Effector memory CD4-positive, alpha-beta T cell (primary cell): ENCODE data around the gene MYO7B.
"Not testable (repeated sequence)": the region's sequence is repeated elsewhere in the genome, so short reads cannot be mapped to it uniquely, and the experiment has no call there.

ENCODE experiments used
- DNase-seq, 3 donors: peaks; one replicate each; pipeline ENCODE4 v3.0.0-alpha.2; 2020
- H3K27ac ChIP-seq: 2 replicates; pipeline ENCODE4 v1.7.0; 2013; ENCODE audit warnings: mild to moderate bottlenecking, low read length, moderate library complexity; ENCODE audit not compliant: insufficient read depth, poor library complexity, severe bottlenecking
- H3K27me3 ChIP-seq: replicated peaks from 2 replicates; pipeline ENCODE4 v1.7.0; 2013; ENCODE audit warnings: mild to moderate bottlenecking, low read length; ENCODE audit not compliant: insufficient read depth, control insufficient read depth, poor library complexity, severe bottlenecking
- H3K36me3 ChIP-seq: 2 replicates; pipeline ENCODE4 v1.7.0; 2013; ENCODE audit warnings: mild to moderate bottlenecking, low read length, moderate library complexity; ENCODE audit not compliant: control insufficient read depth, insufficient read depth
- H3K4me1 ChIP-seq: 2 replicates; pipeline ENCODE4 v1.7.0; 2013; ENCODE audit warnings: low read length, mild to moderate bottlenecking; ENCODE audit not compliant: control insufficient read depth, insufficient read depth, poor library complexity, severe bottlenecking
- H3K4me3 ChIP-seq: 2 replicates; pipeline ENCODE4 v1.7.0; 2013; ENCODE audit warnings: low read length, low read depth, mild to moderate bottlenecking; ENCODE audit not compliant: insufficient read depth, poor library complexity, severe bottlenecking
- H3K9me3 ChIP-seq: 2 replicates; pipeline ENCODE4 v1.7.0; 2013; ENCODE audit warnings: mild to moderate bottlenecking, low read length, moderate library complexity; ENCODE audit not compliant: control insufficient read depth

The MYO7B gene

DNA sequence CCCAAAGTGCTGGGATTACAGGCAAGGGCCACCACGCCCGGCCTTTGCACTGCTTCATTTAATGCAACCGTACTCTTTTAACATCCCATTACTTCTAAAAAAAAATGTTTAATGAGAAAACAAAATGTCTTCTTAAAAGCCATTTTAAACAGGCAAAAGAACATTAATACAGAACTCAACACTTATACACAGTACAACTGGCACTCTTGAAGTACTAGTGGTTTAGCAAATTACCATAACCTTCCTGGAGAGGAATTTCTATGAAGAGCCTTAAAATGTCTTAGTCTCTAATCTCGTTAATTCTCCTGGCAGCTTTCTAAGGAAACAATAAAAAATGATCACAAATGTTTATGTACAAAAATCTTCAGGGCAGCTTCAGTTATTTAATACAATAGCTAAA lies 15.1 kb upstream of the MYO7B start:
- DNase-seq, result no peak
- H3K9me3 ChIP-seq, result no peaks in the 10 kb centered on the region
- H3K36me3 ChIP-seq, result peaks cover 34% of the 10 kb centered on the region
- no peaks in the 10 kb centered on the region for H3K27me3 ChIP-seq
- H3K4me3 ChIP-seq, result no peak overlapping the region
- H3K27ac ChIP-seq, result no peak overlapping the region
- H3K4me1 ChIP-seq, result no peaks in the 10 kb centered on the region

DNA sequence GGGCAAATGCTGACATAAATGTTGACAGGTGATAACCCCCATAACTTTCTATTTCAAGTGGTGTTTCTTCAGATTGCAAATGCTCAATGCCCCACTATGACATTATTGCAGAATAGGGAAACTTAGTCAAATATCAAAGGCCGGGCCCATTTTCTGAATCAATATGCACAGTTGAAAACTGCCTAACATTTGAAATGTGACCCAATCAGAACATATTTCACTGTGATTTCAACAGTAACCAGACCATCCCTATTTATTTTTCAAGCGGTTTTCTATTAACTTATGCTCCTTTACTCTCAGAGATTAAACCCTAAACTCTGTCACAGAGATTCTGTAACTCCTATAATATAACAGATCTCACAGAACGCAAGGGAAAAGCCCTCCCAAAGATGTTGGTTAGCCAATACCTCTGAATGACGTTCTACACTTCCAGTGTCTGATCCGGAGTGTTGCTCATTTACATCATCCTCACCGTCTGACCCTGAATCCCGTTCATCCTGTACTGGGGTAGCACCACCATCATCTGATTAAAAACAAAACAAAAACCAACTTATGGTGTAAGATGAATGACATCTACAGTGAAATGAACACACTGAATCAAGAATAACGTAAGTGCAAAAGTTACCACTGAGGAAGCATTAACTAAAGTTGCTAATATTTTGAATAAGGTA lies 12.1 kb upstream of the MYO7B start:
- H3K27me3 ChIP-seq, result no peaks in the 10 kb centered on the region
- H3K27ac ChIP-seq, result no peak overlapping the region
- H3K36me3 ChIP-seq, result peaks cover 21% of the 10 kb centered on the region
- H3K9me3 ChIP-seq, result no peaks in the 10 kb centered on the region
- no peak for DNase-seq
- no peaks in the 10 kb centered on the region for H3K4me1 ChIP-seq
- H3K4me3 ChIP-seq, result no peak overlapping the region

DNA sequence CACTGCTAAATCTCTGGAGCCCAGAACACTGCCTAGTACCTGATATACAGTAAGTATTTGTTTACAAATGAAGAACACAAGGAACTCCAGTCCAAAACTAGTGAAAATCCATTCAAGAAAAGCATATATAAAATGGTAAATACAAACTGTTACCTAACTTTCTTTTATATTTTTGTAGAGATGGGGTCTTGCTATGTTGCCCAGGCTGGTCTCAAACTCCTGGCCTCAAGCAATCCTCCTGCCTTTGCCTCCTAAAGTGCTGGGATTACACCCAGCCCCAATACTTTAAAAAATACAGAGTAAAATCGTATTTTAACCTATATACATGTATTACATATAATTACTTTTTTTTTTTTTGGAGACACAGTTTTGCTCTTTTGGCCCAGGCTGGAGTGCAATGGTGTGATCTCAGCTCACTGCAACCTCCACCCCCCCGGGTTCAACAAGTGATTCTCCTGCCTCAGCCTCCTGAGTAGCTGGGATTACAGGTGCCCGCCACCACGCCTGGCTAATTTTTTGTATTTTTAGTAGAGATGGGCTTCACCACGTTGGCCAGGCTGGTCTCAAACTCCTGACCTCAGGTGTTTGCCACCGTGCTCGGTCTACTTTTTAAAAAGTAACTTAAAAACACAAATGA lies 11.2 kb upstream of the MYO7B start:
- H3K27me3 ChIP-seq, H3K4me1 ChIP-seq, H3K27ac ChIP-seq, DNase-seq, H3K9me3 ChIP-seq, H3K4me3 ChIP-seq: not testable (repeated sequence)
- H3K36me3 ChIP-seq, result peaks cover 21% of the 10 kb centered on the region

GRCh38 chr2:127525691-127526131 lies 9.8 kb upstream of the MYO7B start:
- no peak for DNase-seq
- H3K27me3 ChIP-seq, result no peaks in the 10 kb centered on the region
- peak overlapping the region; percentile 91 for H3K27ac ChIP-seq
- peak overlapping the region; percentile 95 for H3K4me3 ChIP-seq
- H3K9me3 ChIP-seq, result no peaks in the 10 kb centered on the region
- peaks cover 15% of the 10 kb centered on the region for H3K36me3 ChIP-seq
- H3K4me1 ChIP-seq, result no peaks in the 10 kb centered on the region

- Histone ChIP-seq H3K4me1 (no peaks in the 10 kb centered on the region), H3K27me3 (no peaks in the 10 kb centered on the region), H3K36me3 (peaks cover 9% of the 10 kb centered on the region), H3K4me3 (peak within 1 kb of the TSS; percentile 95), H3K27ac (peak within 1 kb of the TSS; percentile 91), H3K9me3 (no peaks in the 10 kb centered on the region)
- peak; percentile 84 to 90 (median 88) for DNase-seq
These were observed 9.1 kb upstream of the MYO7B start, which contains the start of gene IWS1 for GRCh38 chr2:127526132-127527000. IWS1 (minus strand) TSS chr2:127526489; CDS start chr2:127526208, 281 bp downstream.

DNA sequence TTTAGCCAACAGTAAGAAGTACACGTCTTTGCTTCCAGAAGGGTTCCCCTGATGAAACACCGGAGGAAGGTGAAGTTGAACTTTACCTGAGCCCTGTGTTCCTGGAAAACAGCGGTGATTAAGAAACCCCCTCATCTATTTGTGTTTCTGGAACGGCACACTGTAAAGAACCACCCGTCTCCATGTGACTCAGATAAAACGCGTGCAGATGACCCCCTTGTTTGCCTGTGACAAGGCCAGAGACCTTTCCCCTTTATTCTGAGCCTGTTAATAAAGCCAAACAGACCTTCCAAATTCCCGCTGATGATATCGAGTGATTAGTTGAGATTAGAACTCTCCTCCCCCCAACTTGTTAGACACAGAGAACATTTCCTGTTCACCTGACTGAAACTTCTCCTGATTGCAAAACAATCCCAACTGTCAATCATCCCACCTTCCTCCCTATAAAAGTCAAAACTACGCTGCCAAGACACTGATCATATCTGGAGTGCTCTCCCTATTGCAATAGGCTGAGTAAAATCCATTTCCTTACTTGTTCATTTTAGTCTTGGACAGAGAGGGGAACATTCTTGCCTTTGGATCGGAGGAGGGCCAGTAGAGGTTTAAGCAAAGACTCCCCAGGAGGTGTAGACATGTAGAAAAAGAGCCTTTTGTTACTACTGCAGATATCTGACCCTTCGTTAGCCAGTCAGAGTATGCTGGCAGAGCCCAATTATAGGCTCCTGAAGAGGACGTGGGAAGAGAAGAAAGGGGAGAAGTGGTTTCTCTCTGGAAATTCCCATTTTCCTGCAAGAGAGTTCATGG lies 8.3 kb upstream of the MYO7B start:
- peak overlapping the region; percentile 95 for H3K4me3 ChIP-seq
- no peaks in the 10 kb centered on the region for H3K27me3 ChIP-seq
- no peak for DNase-seq

DNA sequence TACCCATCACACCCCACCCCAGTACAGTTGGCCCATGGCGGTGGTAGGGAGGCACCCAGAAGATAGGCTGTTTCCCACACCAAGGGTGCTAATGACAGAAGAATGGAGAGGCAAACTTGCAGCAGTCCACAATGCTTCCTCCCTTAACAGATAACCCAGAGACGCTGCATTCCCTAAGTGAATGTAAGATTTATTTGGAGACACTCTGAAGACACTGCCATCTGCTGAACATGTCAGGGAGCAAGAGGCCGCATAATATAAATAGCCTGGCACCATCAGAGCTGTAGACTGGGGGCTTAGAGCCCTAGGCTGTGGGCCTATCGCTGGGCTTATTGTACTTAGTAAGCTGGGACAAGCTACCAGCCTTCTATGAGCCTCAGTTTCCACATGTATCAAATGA lies 7.0 kb upstream of the MYO7B start:
- no peak for DNase-seq
- no peaks in the 10 kb centered on the region for H3K36me3 ChIP-seq
- no peaks in the 10 kb centered on the region for H3K4me1 ChIP-seq
- no peaks in the 10 kb centered on the region for H3K27me3 ChIP-seq
- no peaks in the 10 kb centered on the region for H3K9me3 ChIP-seq
- no peak overlapping the region for H3K27ac ChIP-seq
- H3K4me3 ChIP-seq, result no peak overlapping the region

More for the DNA sequence above, 8.3 kb upstream of the MYO7B start:
- Histone ChIP-seq H3K4me1 (no peaks in the 10 kb centered on the region), H3K27ac (peak overlapping the region; percentile 91), H3K9me3 (no peaks in the 10 kb centered on the region), H3K36me3 (peaks cover 2% of the 10 kb centered on the region)

GRCh38 chr2:127529416-127529815 lies 6.1 kb upstream of the MYO7B start:
- not testable (repeated sequence) for H3K4me3 ChIP-seq, H3K4me1 ChIP-seq, H3K27ac ChIP-seq, H3K9me3 ChIP-seq, DNase-seq, H3K27me3 ChIP-seq, H3K36me3 ChIP-seq

- H3K27ac ChIP-seq, result no peak overlapping the region
- H3K4me1 ChIP-seq, result no peaks in the 10 kb centered on the region
- H3K9me3 ChIP-seq, result no peaks in the 10 kb centered on the region
- H3K4me3 ChIP-seq, result no peak overlapping the region
- DNase-seq, result no peak
- no peaks in the 10 kb centered on the region for H3K27me3 ChIP-seq
- no peaks in the 10 kb centered on the region for H3K36me3 ChIP-seq
These were observed 5.0 kb upstream of the MYO7B start for GRCh38 chr2:127530245-127531140.
